Esophagus muscularis mucosa (tissue), 4 donors: ENCODE data around the gene GRIA4. TPM values are rescaled to one million over a fixed set of nuclear protein-coding genes. Genes with fewer than 3 reads are reported as not detected.

Experiments used
- DNase-seq: peaks from one replicate; pipeline ENCODE4 v3.0.0-alpha.2; 2017; ENCODE audit errors: extremely low spot score
- H3K27ac ChIP-seq, 4 donors: fragments of 200-600 bp; sonication (generic); replicated peaks in 1 of 4; 1 replicate in 3 of 4; 2 replicates in 1 of 4; pipeline ENCODE4 v1.5.1; 2016 to 2019; ENCODE audit warnings: mild to moderate bottlenecking in 1 of 4
- H3K27me3 ChIP-seq, 4 donors: fragments of 200-600 bp; sonication (generic); one replicate each; pipeline versions ENCODE4 v1.5.1 to v1.6.0; 2016 to 2019
- H3K36me3 ChIP-seq, 4 donors: fragments of 200-600 bp; sonication (generic); one replicate each; pipeline ENCODE4 v1.5.1; 2016 to 2019
- H3K4me1 ChIP-seq, 4 donors: fragments of 200-600 bp; sonication (generic); one replicate each; pipeline ENCODE4 v1.5.1; 2016 to 2019
- H3K4me3 ChIP-seq, 4 donors: fragments of 200-600 bp; sonication (generic); 1 replicate in 2 of 4; 2 replicates in 2 of 4; pipeline ENCODE4 v1.5.1; 2016 to 2019; ENCODE audit warnings: mild to moderate bottlenecking in 4 of 4, moderate library complexity in 1 of 4
- H3K9me3 ChIP-seq, 4 donors: fragments of 200-600 bp; sonication (generic); 1 replicate in 3 of 4; 2 replicates in 1 of 4; pipeline ENCODE4 v1.5.1; 2016 to 2019
- EP300 ChIP-seq: sonication (generic); formaldehyde crosslinking; IDR thresholded peaks from one replicate; pipeline ENCODE4 v1.6.1; 2017; ENCODE audit warnings: antibody characterized with exemption
- POLR2A ChIP-seq: fragments of 450-650 bp; IDR thresholded peaks from one replicate; pipeline ENCODE4 v1.6.1; 2017; ENCODE audit warnings: antibody characterized with exemption, moderate library complexity, mild to moderate bottlenecking, low read depth
- POLR2AphosphoS5 ChIP-seq, 2 donors: sonication (generic); formaldehyde crosslinking; IDR thresholded peaks; one replicate each; pipeline ENCODE4 v1.6.1; 2017; ENCODE audit warnings: antibody characterized with exemption in 2 of 2
- WGBS: methylation state at CpG from one replicate; pipeline ENCODE4 v1.1.5; 2018; 5-methylcytosine and 5-hydroxymethylcytosine counted together
- intact Hi-C: fragments of 100-400 bp; cut with DNase I; formaldehyde crosslinking; loops from one replicate; pipeline ENCODE4 v1.15.1; 2023
- total RNA-seq, 4 donors: library from RNA; depleted of rRNA; stranded (reverse); fragments of >200 nt; gene quantifications; one replicate each; pipeline versions ENCODE4 v1.1.0 to v1.2.1, GENCODE V29; 2016
- TF ChIP-seq, protein P1 (sequence below), 3 experiments: fragments of 200-600 bp in 2 of 3; fragments of 450-650 bp in 1 of 3; sonication (generic) in 2 of 3; IDR thresholded peaks; one replicate each; pipeline ENCODE4 v1.5.1; 2017 to 2019; ENCODE audit warnings: antibody characterized with exemption in 3 of 3, mild to moderate bottlenecking in 2 of 3, moderate library complexity in 1 of 3

Gene GRIA4
- total RNA-seq, 4 donors from 2014 or later: 0.33 TPM; not detected in 3

DNA sequence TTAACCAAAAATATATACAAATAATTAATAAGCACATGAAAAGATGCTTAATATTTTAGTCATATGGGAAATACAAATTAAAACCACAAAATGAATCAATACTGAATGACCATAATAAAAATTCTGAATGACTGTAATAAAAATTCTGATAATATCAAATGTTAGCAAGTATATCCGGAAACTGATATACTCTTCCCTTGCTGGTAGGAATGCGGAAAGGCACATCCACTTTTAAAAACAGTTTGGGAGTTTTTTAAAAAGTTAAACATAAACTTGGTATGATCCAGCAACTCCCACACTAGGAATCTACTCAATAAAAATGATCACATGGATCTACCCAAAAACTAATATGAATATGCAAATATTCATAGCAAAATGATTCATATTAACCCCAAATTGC lies 30.8 kb upstream of the GRIA4 start:
- intact Hi-C loops: no loop called here
- H3K9me3 ChIP-seq: no peaks in the 10 kb centered on the region
- 95% methylated on average over 2 of the region's 2 CpGs for WGBS
- no peak for DNase-seq
- H3K4me1 ChIP-seq: no peaks in the 10 kb centered on the region
- no peaks in the 10 kb centered on the region for H3K27me3 ChIP-seq
- no peaks in the 10 kb centered on the region for H3K36me3 ChIP-seq
- TF ChIP-seq, protein P1, sequence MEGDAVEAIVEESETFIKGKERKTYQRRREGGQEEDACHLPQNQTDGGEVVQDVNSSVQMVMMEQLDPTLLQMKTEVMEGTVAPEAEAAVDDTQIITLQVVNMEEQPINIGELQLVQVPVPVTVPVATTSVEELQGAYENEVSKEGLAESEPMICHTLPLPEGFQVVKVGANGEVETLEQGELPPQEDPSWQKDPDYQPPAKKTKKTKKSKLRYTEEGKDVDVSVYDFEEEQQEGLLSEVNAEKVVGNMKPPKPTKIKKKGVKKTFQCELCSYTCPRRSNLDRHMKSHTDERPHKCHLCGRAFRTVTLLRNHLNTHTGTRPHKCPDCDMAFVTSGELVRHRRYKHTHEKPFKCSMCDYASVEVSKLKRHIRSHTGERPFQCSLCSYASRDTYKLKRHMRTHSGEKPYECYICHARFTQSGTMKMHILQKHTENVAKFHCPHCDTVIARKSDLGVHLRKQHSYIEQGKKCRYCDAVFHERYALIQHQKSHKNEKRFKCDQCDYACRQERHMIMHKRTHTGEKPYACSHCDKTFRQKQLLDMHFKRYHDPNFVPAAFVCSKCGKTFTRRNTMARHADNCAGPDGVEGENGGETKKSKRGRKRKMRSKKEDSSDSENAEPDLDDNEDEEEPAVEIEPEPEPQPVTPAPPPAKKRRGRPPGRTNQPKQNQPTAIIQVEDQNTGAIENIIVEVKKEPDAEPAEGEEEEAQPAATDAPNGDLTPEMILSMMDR (IDR thresholded peaks at IDR 0.05): no peak
- no peak for TF ChIP-seq POLR2A
- TF ChIP-seq EP300: no peak
- TF ChIP-seq POLR2AphosphoS5 (IDR thresholded peaks at IDR 0.05): no peak
- no peak overlapping the region for H3K27ac ChIP-seq
- H3K4me3 ChIP-seq: no peak overlapping the region

DNA sequence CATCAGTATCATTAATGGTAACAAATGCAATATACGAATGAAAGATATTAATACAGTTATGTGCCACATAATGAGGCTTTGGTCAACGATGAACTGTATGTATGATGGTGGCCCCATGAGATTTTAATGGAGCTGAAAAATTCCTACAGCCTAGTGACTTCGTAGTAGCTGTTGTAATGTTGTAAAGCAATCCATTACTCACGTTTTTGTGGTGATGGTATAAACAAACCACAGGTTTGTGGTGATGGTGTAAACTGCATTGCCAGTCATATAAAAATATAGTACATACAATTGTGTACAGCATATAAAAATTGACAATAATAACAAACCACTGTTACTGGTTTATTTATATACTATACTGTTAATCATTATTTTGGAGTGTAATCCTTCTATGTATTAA lies 27.4 kb upstream of the GRIA4 start:
- Histone ChIP-seq H3K9me3 (no peaks in the 10 kb centered on the region), H3K4me3 (no peak overlapping the region), H3K27me3 (no peaks in the 10 kb centered on the region), H3K4me1 (no peaks in the 10 kb centered on the region), H3K27ac (no peak overlapping the region), H3K36me3 (no peaks in the 10 kb centered on the region)
- WGBS: 70% methylated on average over 4 of the region's 4 CpGs
- intact Hi-C loops: no loop called here
- no peak for DNase-seq
- no peak for TF ChIP-seq POLR2AphosphoS5 (IDR thresholded peaks at IDR 0.05)
- no peak for TF ChIP-seq EP300
- TF ChIP-seq, protein P1 (IDR thresholded peaks at IDR 0.05): no peak
- no peak for TF ChIP-seq POLR2A

GRCh38 chr11:105588001-105588400 lies 21.9 kb upstream of the GRIA4 start:
- H3K4me1 ChIP-seq: no peaks in the 10 kb centered on the region
- H3K9me3 ChIP-seq: no peaks in the 10 kb centered on the region
- no peak for TF ChIP-seq EP300
- no peak for TF ChIP-seq POLR2AphosphoS5 (IDR thresholded peaks at IDR 0.05)
- no peak for TF ChIP-seq POLR2A
- TF ChIP-seq, protein P1 (IDR thresholded peaks at IDR 0.05): no peak
- H3K4me3 ChIP-seq: no peak overlapping the region
- no peak overlapping the region for H3K27ac ChIP-seq
- no peaks in the 10 kb centered on the region for H3K36me3 ChIP-seq
- WGBS: 48% methylated on average over 2 of the region's 2 CpGs
- H3K27me3 ChIP-seq: no peaks in the 10 kb centered on the region
- intact Hi-C loops: no loop called here
- no peak for DNase-seq

DNA sequence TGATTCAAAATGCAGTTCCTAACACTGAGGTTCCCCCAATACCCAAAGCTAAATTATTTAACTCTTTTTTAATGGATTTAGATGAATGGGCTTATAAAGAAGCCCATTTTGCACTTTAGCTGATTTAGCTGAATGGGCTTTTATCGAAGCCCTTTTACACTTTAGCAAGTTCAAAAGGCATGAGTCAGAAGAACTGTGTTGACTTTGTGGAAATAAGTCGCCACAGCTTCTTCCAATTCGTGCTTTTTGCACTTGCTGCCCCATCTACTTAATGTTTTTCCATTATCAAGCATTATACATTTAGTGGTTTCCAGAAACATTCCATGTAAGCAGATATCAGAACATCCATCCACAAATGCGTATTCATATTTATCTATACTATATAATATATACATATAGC lies 20.5 kb upstream of the GRIA4 start:
- Histone ChIP-seq H3K27ac (no peak overlapping the region), H3K4me1 (no peaks in the 10 kb centered on the region)
- TF ChIP-seq EP300: no peak
- no peak for TF ChIP-seq POLR2A

DNA sequence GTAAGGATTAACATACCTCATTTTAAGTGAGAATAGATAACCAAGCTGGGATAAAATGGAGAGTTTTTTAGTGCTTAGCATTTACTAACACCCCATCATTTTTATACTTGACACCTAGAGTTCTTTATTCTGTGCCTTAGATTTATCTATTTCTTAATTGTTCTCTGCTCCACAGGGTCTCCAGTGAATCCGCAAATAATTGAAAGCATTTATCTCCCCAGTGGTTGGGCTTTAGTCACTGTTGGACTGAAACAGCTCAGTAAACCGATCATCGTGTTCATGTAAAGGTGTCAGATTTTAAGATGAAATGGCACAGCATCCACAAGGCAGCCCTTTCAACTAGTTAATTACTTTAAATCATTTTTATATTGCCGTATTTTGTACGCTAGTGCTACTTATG lies 17.8 kb upstream of the GRIA4 start:
- no peaks in the 10 kb centered on the region for H3K4me1 ChIP-seq
- no peak for DNase-seq
- no peaks in the 10 kb centered on the region for H3K36me3 ChIP-seq
- H3K4me3 ChIP-seq: no peak overlapping the region
- TF ChIP-seq POLR2AphosphoS5 (IDR thresholded peaks at IDR 0.05): no peak
- no peak for TF ChIP-seq EP300
- TF ChIP-seq POLR2A: no peak
- TF ChIP-seq, protein P1 (IDR thresholded peaks at IDR 0.05): no peak
- H3K27ac ChIP-seq: no peak overlapping the region
- H3K27me3 ChIP-seq: no peaks in the 10 kb centered on the region
- WGBS: 76% methylated on average over 5 of the region's 5 CpGs
- intact Hi-C loops: no loop called here
- H3K9me3 ChIP-seq: no peaks in the 10 kb centered on the region

More for the DNA sequence above, 20.5 kb upstream of the GRIA4 start:
- 87% methylated on average over 4 of the region's 4 CpGs for WGBS
- no peaks in the 10 kb centered on the region for H3K9me3 ChIP-seq
- H3K4me3 ChIP-seq: no peak overlapping the region
- intact Hi-C loops: no loop called here
- DNase-seq: no peak
- no peaks in the 10 kb centered on the region for H3K27me3 ChIP-seq
- H3K36me3 ChIP-seq: no peaks in the 10 kb centered on the region
